ENCODE measurements around the gene EIF2A. TPM values are rescaled to one million over a fixed set of nuclear protein-coding genes. Genes with fewer than 3 reads are reported as not detected.

Gene EIF2A
- total and polyA plus RNA-seq, 2 of the 13 experiments (the other 11 are each of a cell fraction or from before 2014, with no cell fraction given) = 124 to 139 TPM

GRCh38 chr3:150607267-150608065, 60.9 kb downstream of the EIF2A start:
- Histone ChIP-seq H4K20me1 (ENCODE audit: insufficient read depth, low read length) (peaks cover 18% of the 10 kb centered on the region), H3K9me3 (ENCODE audit: low read length) (no peaks in the 10 kb centered on the region), H3K27ac (ENCODE audit: extremely low read length, insufficient read depth, low read length) (no peak overlapping the region), H2AFZ (ENCODE audit: low read length) (no peak overlapping the region), H3K4me3 (replicated peaks in 1 of 3; ENCODE audit: insufficient read depth in 1 of 3, low read depth in 2 of 3, low read length in 3 of 3) (no peak overlapping the region), H3K4me2 (ENCODE audit: low read depth, low read length) (peak overlapping the region; percentile 6; the same call in 1 of the 2 replicates), H3K79me2 (ENCODE audit: insufficient read depth, low read length) (peaks cover 84% of the 10 kb centered on the region), H3K9ac (ENCODE audit: insufficient read depth, low read depth, low read length) (no peak overlapping the region), H3K4me1 (ENCODE audit: insufficient read depth, low read length) (peaks cover 42% of the 10 kb centered on the region), H3K27me3 (ENCODE audit: control insufficient read depth in 1 of 2, insufficient read depth in 2 of 2, low read length in 2 of 2) (no peaks in the 10 kb centered on the region), H3K36me3 (replicated peaks in 1 of 2; ENCODE audit: control insufficient read depth in 1 of 2, insufficient read depth in 2 of 2, low read length in 2 of 2) (peaks cover 0 to 10% of the 10 kb centered on the region in 2 experiments; a peak in 2 of 5 replicates)
- POLR2A ChIA-PET = no interaction called here
- CTCF ChIA-PET (ENCODE audit: low intra/inter-chr PET ratio, low total read pairs) = no interaction called here
- in situ Hi-C loops (cut with HindIII; ENCODE audit: extremely low pct_ligation_motif_present, low pct_unique_long_range_greater_than_20kb) (no loop called here), intact Hi-C loops (cut with micrococcal nuclease; ENCODE audit: unreplicated experiment) (loop anchor here (2.0 kb wide), 1 partner anchor 15 kb away; no protein-coding TSS in a partner anchor)
- peak in 1 of 2 experiments; percentile 25; a peak in 2 of 4 replicates for TF ChIP-seq MAFK (conservative IDR thresholded peaks at IDR 0.05 in 1 of 2, IDR thresholded peaks at IDR 0.05 in 1 of 2; ENCODE audit: low read length in 2 of 2)
- TF ChIP-seq ZNF784 (CRISPR knock-in tag; IDR thresholded peaks at IDR 0.05; ENCODE audit: borderline replicate concordance) = no peak
- 0 out of 2 replicates have a peak, but pooled peaks have one; percentile 39 for TF ChIP-seq MAFF (IDR thresholded peaks at IDR 0.05; ENCODE audit: low read depth, low read length)
- ATAC-seq (no peak), FAIRE-seq (no peak), DNase-seq (ENCODE audit: low spot score) (peak; percentile 38)
- WGBS (ENCODE audit: low lambda C conversion rate) = 85% methylated on average over 8 of the region's 8 CpGs
- no TSS peak for BruUV-seq (replicated peaks)

DNA sequence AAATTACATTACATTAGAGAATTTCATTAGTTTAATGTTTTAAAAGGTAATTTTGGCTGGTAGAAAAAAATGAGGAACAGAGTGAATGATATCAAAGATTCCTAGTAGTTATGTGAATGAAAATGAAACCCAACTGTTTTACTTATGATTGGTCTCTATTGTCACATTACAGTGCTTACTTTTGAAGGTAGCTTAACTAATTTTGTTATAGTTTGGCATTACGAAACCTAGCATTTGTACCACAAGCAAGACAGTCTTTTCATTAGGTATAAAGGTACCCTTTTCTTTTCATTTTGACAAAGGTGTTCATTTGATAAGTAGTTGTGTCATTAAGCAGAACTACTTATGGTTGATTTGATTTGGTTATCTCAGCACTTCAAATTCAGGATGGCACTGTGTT, 63.4 kb downstream of the EIF2A start:
- ATAC-seq (no peak), DNase-seq (ENCODE audit: low spot score) (no peak), FAIRE-seq (no peak)
- CTCF ChIA-PET (ENCODE audit: low intra/inter-chr PET ratio, low total read pairs) = interaction anchor here (0.6 kb wide), 1 partner anchor 210 kb away, joined by 3 read pairs; no protein-coding TSS in a partner anchor
- 0% methylated on average over 1 of the region's 1 CpG for WGBS (ENCODE audit: low lambda C conversion rate)
- peaks cover 11% of the 10 kb centered on the region for H4K20me1 ChIP-seq (ENCODE audit: insufficient read depth, low read length)
- H3K4me2 ChIP-seq (ENCODE audit: low read depth, low read length) = no peak overlapping the region
- intact Hi-C loops (cut with micrococcal nuclease; ENCODE audit: unreplicated experiment) (loop anchor here (2.0 kb wide), 1 partner anchor 13 kb away; no protein-coding TSS in a partner anchor), in situ Hi-C loops (cut with HindIII; ENCODE audit: extremely low pct_ligation_motif_present, low pct_unique_long_range_greater_than_20kb) (no loop called here)
- no peaks in the 10 kb centered on the region for H3K9me3 ChIP-seq (ENCODE audit: low read length)
- no peak overlapping the region for H3K9ac ChIP-seq (ENCODE audit: insufficient read depth, low read depth, low read length)
- no peak overlapping the region for H3K4me3 ChIP-seq (replicated peaks in 1 of 3; ENCODE audit: insufficient read depth in 1 of 3, low read depth in 2 of 3, low read length in 3 of 3)
- peaks cover 37% of the 10 kb centered on the region for H3K4me1 ChIP-seq (ENCODE audit: insufficient read depth, low read length)
- H3K27ac ChIP-seq (ENCODE audit: extremely low read length, insufficient read depth, low read length) = no peak overlapping the region
- peaks cover 0 to 15% of the 10 kb centered on the region in 2 experiments; a peak in 3 of 5 replicates for H3K36me3 ChIP-seq (replicated peaks in 1 of 2; ENCODE audit: control insufficient read depth in 1 of 2, insufficient read depth in 2 of 2, low read length in 2 of 2)
- POLR2A ChIA-PET = no interaction called here
- no peaks in the 10 kb centered on the region for H3K27me3 ChIP-seq (ENCODE audit: control insufficient read depth in 1 of 2, insufficient read depth in 2 of 2, low read length in 2 of 2)
- H3K79me2 ChIP-seq (ENCODE audit: insufficient read depth, low read length) = peaks cover 86% of the 10 kb centered on the region
- no peak overlapping the region for H2AFZ ChIP-seq (ENCODE audit: low read length)
- BruUV-seq (replicated peaks) = no TSS peak
- TF ChIP-seq SRY (CRISPR knock-in tag; IDR thresholded peaks at IDR 0.05) (no peak), MYC (CRISPR knock-in tag; IDR thresholded peaks at IDR 0.05; ENCODE audit: borderline replicate concordance) (no peak), ZNF333 (CRISPR knock-in tag; IDR thresholded peaks at IDR 0.05; ENCODE audit: borderline replicate concordance) (no peak), ZNF7 (CRISPR knock-in tag; IDR thresholded peaks at IDR 0.05) (no peak), SMYD3 (CRISPR knock-in tag; IDR thresholded peaks at IDR 0.05) (no peak)
